GM12878 (cell line): ENCODE results near the gene CHN1.

ENCODE experiments used
- BHLHE40 ChIP-seq, 2 experiments: fragments of 450-650 bp in 1 of 2; IDR thresholded peaks; 2 replicates each; pipeline ENCODE4 v1.6.1; 2011 to 2017; ENCODE audit warnings: low read depth in 2 of 2, borderline replicate concordance in 1 of 2, improper control_type of control experiment in 1 of 2, low read length in 1 of 2, mild to moderate bottlenecking in 1 of 2
- DPF2 ChIP-seq: fragments of 450-650 bp; IDR thresholded peaks from 2 replicates; pipeline ENCODE4 v1.6.1; 2017; ENCODE audit warnings: mild to moderate bottlenecking
- EGR1 ChIP-seq, 2 experiments: IDR thresholded peaks; 1 replicate in 1 of 2; 2 replicates in 1 of 2; pipeline ENCODE4 v1.6.1; 2011 to 2012; ENCODE audit warnings: low read depth in 2 of 2, low read length in 2 of 2, borderline replicate concordance in 1 of 2, mild to moderate bottlenecking in 1 of 2, moderate library complexity in 1 of 2
- ESRRA ChIP-seq: IDR thresholded peaks from 2 replicates; pipeline ENCODE4 v1.6.1; 2012; ENCODE audit warnings: mild to moderate bottlenecking, low read length, improper control_type of control experiment
- FOXM1 ChIP-seq: IDR thresholded peaks from 2 replicates; pipeline ENCODE4 v1.6.1; 2012; ENCODE audit warnings: low read depth, mild to moderate bottlenecking, inconsistent platforms, low read length, moderate library complexity
- NRF1 ChIP-seq: conservative IDR thresholded peaks from 2 replicates; pipeline ENCODE4 v1.6.1; 2011; ENCODE audit warnings: mild to moderate bottlenecking, low read depth, low read length, improper control_type of control experiment
- POLR2A ChIP-seq: IDR thresholded peaks from 2 replicates; pipeline ENCODE4 v1.6.1; 2011; ENCODE audit warnings: low read depth, mild to moderate bottlenecking, low read length
- SRF ChIP-seq, 2 experiments: IDR thresholded peaks; 2 replicates each; pipeline ENCODE4 v1.6.1; 2011; ENCODE audit warnings: low read depth in 2 of 2, low read length in 2 of 2, mild to moderate bottlenecking in 1 of 2, moderate library complexity in 1 of 2
- YY1 ChIP-seq: IDR thresholded peaks from 2 replicates; pipeline ENCODE4 v1.6.1; 2011; ENCODE audit warnings: low read depth, mild to moderate bottlenecking, low read length
- TF ChIP-seq, protein P1 (sequence below): IDR thresholded peaks from 2 replicates; pipeline ENCODE4 v1.6.1; 2011; ENCODE audit warnings: mild to moderate bottlenecking, low read depth, low read length, moderate library complexity; ENCODE audit not compliant: insufficient replicate concordance
- TF ChIP-seq, protein P2 (sequence below): fragments of 450-650 bp; IDR thresholded peaks from 2 replicates; pipeline ENCODE4 v1.6.1; 2017; ENCODE audit warnings: antibody characterized with exemption, mild to moderate bottlenecking, moderate library complexity
- TF ChIP-seq, protein P3 (sequence below), 3 experiments: IDR thresholded peaks in 2 of 3; conservative IDR thresholded peaks in 1 of 3; 2 replicates each; pipeline ENCODE4 v1.5.1; 2011; ENCODE audit warnings: low read depth in 3 of 3, low read length in 3 of 3, mild to moderate bottlenecking in 3 of 3, control low read depth in 2 of 3, moderate library complexity in 2 of 3, inconsistent platforms in 1 of 3, mixed read lengths in 1 of 3; ENCODE audit not compliant: control insufficient read depth in 2 of 3, insufficient read depth in 1 of 3; ENCODE audit errors: extremely low read depth in 1 of 3
- TF ChIP-seq, protein P4 (sequence below): fragments of 450-650 bp; formaldehyde crosslinking; IDR thresholded peaks from 2 replicates; pipeline ENCODE4 v1.5.0; 2022; ENCODE audit warnings: mild to moderate bottlenecking, missing genetic modification characterization

DNA sequence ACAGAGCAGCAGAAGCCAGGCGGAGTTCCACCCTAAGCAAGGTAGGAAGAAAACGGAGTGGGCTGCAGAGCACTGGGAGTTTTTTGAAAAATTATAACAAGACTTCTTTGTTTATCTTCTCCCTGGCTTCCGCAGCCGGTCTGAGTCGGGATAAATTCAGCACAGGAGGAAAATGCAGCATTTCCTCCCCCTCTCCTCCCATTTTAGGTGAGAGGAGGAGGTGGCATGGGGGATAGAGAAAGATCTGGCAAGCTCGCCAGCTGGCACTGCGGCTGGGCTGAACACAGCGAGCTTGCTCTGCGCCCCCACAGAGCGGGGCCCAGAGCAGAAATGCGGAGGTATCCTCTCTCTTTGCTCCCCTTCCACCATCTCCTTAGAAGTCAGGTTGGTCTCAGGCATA, 223.2 kb downstream of the CHN1 start:
- TF ChIP-seq ESRRA (no peak), YY1 (no peak), POLR2A (no peak), BHLHE40 (IDR thresholded peaks at IDR 0.05; ENCODE audit: borderline replicate concordance in 1 of 2, low read depth in 2 of 2, low read length in 1 of 2) (no peak), EGR1 (IDR thresholded peaks at IDR 0.05; ENCODE audit: borderline replicate concordance in 1 of 2, low read depth in 2 of 2, low read length in 2 of 2) (no peak), FOXM1 (no peak), SRF (IDR thresholded peaks at IDR 0.05; ENCODE audit: low read depth in 2 of 2, low read length in 2 of 2) (no peak), DPF2 (no peak), NRF1 (no peak)
- TF ChIP-seq, protein P1, sequence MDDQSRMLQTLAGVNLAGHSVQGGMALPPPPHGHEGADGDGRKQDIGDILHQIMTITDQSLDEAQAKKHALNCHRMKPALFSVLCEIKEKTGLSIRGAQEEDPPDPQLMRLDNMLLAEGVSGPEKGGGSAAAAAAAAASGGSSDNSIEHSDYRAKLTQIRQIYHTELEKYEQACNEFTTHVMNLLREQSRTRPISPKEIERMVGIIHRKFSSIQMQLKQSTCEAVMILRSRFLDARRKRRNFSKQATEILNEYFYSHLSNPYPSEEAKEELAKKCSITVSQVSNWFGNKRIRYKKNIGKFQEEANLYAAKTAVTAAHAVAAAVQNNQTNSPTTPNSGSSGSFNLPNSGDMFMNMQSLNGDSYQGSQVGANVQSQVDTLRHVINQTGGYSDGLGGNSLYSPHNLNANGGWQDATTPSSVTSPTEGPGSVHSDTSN: no peak
- TF ChIP-seq, protein P2, sequence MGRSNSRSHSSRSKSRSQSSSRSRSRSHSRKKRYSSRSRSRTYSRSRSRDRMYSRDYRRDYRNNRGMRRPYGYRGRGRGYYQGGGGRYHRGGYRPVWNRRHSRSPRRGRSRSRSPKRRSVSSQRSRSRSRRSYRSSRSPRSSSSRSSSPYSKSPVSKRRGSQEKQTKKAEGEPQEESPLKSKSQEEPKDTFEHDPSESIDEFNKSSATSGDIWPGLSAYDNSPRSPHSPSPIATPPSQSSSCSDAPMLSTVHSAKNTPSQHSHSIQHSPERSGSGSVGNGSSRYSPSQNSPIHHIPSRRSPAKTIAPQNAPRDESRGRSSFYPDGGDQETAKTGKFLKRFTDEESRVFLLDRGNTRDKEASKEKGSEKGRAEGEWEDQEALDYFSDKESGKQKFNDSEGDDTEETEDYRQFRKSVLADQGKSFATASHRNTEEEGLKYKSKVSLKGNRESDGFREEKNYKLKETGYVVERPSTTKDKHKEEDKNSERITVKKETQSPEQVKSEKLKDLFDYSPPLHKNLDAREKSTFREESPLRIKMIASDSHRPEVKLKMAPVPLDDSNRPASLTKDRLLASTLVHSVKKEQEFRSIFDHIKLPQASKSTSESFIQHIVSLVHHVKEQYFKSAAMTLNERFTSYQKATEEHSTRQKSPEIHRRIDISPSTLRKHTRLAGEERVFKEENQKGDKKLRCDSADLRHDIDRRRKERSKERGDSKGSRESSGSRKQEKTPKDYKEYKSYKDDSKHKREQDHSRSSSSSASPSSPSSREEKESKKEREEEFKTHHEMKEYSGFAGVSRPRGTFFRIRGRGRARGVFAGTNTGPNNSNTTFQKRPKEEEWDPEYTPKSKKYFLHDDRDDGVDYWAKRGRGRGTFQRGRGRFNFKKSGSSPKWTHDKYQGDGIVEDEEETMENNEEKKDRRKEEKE: no peak
- TF ChIP-seq, protein P3, sequence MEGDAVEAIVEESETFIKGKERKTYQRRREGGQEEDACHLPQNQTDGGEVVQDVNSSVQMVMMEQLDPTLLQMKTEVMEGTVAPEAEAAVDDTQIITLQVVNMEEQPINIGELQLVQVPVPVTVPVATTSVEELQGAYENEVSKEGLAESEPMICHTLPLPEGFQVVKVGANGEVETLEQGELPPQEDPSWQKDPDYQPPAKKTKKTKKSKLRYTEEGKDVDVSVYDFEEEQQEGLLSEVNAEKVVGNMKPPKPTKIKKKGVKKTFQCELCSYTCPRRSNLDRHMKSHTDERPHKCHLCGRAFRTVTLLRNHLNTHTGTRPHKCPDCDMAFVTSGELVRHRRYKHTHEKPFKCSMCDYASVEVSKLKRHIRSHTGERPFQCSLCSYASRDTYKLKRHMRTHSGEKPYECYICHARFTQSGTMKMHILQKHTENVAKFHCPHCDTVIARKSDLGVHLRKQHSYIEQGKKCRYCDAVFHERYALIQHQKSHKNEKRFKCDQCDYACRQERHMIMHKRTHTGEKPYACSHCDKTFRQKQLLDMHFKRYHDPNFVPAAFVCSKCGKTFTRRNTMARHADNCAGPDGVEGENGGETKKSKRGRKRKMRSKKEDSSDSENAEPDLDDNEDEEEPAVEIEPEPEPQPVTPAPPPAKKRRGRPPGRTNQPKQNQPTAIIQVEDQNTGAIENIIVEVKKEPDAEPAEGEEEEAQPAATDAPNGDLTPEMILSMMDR (IDR thresholded peaks at IDR 0.05 in 2 of 3, conservative IDR thresholded peaks at IDR 0.05 in 1 of 3; ENCODE audit: control insufficient read depth in 2 of 3, extremely low read depth in 1 of 3, insufficient read depth in 1 of 3, low read depth in 3 of 3, low read length in 3 of 3): no peak
- TF ChIP-seq, protein P4, sequence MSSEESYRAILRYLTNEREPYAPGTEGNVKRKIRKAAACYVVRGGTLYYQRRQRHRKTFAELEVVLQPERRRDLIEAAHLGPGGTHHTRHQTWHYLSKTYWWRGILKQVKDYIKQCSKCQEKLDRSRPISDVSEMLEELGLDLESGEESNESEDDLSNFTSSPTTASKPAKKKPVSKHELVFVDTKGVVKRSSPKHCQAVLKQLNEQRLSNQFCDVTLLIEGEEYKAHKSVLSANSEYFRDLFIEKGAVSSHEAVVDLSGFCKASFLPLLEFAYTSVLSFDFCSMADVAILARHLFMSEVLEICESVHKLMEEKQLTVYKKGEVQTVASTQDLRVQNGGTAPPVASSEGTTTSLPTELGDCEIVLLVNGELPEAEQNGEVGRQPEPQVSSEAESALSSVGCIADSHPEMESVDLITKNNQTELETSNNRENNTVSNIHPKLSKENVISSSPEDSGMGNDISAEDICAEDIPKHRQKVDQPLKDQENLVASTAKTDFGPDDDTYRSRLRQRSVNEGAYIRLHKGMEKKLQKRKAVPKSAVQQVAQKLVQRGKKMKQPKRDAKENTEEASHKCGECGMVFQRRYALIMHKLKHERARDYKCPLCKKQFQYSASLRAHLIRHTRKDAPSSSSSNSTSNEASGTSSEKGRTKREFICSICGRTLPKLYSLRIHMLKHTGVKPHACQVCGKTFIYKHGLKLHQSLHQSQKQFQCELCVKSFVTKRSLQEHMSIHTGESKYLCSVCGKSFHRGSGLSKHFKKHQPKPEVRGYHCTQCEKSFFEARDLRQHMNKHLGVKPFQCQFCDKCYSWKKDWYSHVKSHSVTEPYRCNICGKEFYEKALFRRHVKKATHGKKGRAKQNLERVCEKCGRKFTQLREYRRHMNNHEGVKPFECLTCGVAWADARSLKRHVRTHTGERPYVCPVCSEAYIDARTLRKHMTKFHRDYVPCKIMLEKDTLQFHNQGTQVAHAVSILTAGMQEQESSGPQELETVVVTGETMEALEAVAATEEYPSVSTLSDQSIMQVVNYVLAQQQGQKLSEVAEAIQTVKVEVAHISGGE: no peak
